Measurements from ENCODE around the gene AP3D1.

Gene AP3D1

DNA sequence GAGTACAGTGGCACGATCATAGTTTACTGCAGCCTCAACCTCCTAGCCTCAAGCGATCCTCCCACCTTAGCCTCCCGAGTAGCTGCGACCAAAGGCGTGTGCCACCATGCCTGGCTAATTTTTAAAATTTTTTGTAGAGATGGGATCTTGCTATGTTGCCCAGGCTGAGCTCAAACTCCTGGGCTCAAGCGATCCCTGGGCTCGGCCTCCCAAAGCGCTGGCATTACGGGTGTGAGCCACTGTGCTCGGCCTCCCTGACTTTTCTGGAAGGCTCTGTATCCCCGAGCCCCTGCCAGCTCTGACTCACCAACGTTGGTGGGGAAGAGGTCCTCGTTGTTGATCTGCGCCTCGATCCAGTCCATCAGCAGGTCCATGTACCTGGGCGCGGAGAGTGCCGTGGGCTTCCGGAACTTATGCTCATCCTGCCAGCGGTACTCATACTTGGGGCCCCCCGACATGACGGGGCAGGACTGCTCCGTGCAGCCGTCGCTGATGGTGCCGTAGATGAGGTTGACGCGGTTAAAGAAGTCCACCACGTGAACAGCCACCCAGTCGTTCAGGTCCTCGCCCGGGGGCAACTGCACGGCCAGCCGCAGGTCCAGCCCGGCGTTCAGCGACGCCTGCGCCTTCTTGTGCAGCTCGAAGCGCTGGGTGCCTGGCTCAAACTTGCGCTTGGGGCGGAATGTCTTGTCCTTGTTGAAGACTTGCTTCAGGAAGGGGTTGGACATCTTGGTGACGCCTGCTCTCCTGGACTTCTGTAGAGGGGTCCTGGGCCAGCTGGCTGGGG, 73.3 kb downstream of the AP3D1 start:
- no peak for DNase-seq (ENCODE audit: low spot score)

DNA sequence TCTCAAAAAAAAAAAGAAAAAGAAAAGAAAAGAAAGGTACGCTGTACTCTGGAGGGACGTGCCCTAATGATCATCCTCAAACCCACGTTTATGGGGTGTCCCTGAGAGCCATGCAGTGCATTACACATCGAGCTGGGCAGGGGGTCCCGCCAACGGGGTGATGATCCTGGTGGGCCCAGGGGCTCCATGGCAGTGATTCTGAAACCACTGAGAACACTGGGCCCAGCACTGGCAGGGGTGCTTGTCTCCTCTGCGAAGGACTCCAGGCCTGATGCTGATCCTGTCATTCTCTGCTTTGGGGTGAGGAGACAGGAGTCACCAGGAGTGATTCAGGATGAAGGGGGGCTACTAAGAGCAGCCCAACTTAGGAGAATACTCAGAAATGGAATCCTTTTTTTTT, 74.0 kb downstream of the AP3D1 start:
- TF ChIP-seq, protein P1, sequence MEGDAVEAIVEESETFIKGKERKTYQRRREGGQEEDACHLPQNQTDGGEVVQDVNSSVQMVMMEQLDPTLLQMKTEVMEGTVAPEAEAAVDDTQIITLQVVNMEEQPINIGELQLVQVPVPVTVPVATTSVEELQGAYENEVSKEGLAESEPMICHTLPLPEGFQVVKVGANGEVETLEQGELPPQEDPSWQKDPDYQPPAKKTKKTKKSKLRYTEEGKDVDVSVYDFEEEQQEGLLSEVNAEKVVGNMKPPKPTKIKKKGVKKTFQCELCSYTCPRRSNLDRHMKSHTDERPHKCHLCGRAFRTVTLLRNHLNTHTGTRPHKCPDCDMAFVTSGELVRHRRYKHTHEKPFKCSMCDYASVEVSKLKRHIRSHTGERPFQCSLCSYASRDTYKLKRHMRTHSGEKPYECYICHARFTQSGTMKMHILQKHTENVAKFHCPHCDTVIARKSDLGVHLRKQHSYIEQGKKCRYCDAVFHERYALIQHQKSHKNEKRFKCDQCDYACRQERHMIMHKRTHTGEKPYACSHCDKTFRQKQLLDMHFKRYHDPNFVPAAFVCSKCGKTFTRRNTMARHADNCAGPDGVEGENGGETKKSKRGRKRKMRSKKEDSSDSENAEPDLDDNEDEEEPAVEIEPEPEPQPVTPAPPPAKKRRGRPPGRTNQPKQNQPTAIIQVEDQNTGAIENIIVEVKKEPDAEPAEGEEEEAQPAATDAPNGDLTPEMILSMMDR (IDR thresholded peaks at IDR 0.05; ENCODE audit: extremely low read depth, missing control alignments): no peak
- DNase-seq (ENCODE audit: low spot score): no peak

More for the DNA sequence above, 73.3 kb downstream of the AP3D1 start:
- TF ChIP-seq, protein P1 (IDR thresholded peaks at IDR 0.05; ENCODE audit: extremely low read depth, missing control alignments): no peak

DNA sequence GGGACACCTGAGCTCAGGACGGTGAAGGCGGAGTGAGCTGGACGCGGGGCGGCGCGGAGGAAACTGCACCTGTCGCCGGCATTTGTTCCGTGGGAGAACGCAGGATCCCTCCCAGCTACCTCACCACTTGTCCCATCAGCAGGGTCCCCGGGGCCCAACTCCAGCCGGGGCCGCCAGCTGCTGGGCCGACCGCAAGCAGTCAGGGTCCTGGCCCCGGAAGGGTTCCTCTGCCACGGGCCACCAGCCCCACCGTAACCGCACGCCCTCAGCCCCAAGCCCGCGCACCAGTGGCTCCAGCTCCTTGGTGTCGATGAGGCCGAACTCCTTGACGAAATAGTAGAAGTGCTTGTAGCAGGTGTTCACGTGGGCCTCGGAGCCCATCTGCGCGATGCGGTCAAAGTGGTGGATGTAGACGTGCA, 74.8 kb downstream of the AP3D1 start:
- TF ChIP-seq, protein P1 (IDR thresholded peaks at IDR 0.05; ENCODE audit: extremely low read depth, missing control alignments): no peak
- DNase-seq (ENCODE audit: low spot score): no peak

DNA sequence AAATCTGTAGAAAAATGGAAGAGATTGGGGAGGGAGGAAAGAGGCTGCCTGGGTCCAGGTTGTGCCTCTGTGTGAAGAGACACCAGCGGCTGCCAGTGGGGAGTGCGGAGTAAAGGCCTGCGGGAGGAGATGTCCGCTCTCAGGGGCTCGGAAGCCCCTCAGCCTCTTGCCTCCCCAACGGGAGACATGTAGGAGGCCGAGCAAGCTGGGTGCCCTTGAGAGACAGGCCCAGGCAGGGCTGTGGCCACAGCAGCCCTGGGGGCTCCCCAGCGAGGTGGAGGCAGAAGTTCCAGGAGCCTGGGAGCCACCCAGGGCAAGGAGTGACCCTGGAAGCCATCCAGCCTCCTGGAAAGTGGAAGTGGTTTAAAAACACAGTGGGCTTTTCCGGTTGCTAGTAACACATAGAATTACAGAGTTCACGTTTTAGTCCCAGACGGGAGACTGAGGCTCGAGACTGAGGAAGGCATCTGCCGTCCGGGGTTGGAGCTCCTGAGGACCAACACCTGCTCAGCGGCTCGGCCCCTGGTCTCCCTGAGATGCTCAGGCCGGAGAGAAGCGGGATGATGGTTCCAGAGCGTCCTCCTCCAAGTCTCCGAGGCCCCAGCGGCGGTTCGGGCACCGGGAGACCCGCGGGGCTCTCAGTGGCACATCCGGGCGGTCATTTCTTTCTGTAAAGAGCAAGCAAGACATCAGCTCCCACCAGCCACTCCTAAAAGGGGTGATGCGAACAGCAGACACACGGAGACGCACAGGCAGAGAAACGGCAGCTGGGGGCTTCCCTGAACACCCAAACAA, 78.4 kb downstream of the AP3D1 start:
- DNase-seq (ENCODE audit: low spot score): no peak
- TF ChIP-seq, protein P1 (IDR thresholded peaks at IDR 0.05; ENCODE audit: extremely low read depth, missing control alignments): no peak

DNA sequence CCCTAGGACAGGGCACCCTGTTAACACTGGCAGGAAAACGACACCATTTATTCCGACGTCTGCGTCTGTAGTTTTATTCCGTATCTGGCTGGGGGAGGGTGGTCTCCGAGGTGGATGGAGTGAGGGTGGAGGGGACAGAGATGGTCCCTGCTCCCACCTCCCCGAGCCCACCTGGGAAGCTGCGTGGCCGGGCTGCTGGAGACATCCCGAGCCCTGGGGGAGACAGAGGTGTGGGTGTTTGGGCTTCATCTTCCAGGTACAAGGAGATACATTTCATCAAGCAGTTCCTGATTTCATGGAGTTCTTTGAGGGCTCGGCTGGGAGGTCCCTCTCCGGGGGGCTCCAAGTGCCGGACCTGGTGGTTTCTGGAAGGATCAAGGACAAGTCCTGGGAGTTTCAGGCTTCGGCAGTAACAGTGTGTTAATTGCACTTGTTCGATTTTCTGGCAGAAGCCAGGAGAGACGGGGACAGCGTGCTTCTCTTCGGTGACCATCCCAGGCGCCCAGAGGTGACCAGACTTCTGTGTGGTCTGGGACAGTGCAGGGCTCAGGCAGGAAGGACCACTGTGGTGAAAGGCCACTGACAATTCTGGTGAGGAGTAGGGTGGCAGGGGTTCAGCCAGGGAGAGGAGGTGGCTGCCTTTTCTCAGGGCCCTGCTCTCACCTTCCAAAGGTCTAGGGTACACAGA, 80.2 kb downstream of the AP3D1 start:
- TF ChIP-seq, protein P1 (IDR thresholded peaks at IDR 0.05; ENCODE audit: extremely low read depth, missing control alignments): no peak
- DNase-seq (ENCODE audit: low spot score): no peak

DNA sequence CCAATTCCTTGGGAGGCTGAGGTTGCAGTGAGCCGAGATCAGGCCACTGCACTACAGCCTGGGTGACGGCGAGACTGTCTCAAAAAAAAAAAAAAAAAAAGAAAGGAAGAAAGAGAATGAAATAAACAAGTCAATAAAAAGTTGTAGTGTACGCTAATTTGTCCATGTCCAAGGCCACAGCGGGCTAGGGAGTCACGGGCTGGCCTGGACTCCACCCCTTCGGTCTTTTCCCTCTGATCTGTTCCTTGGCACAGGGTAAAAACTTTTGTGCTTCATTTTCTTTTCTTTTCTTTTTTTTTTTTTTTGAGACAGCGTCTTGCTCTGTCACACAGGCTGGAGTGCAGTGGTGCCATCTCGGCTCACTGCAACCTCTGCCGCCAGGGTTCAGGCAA, 80.9 kb downstream of the AP3D1 start:
- TF ChIP-seq, protein P1 (IDR thresholded peaks at IDR 0.05; ENCODE audit: extremely low read depth, missing control alignments): no peak
- DNase-seq (ENCODE audit: low spot score): no peak
